Measurements from ENCODE around the gene CHCHD5.
A peak's percentile ranks its signal among the peaks of the same experiment; 100 is the strongest.
"Not testable (repeated sequence)": the region's sequence is repeated elsewhere in the genome, so short reads cannot be mapped to it uniquely, and the experiment has no call there.

The CHCHD5 gene

GRCh38 chr2:112588611-112589045 lies 4.2 kb downstream of the CHCHD5 start:
- DNase-seq = no peak

GRCh38 chr2:112591413-112591812 lies 7.0 kb downstream of the CHCHD5 start:
- no peak for DNase-seq

- DNase-seq = no peak
These were observed 9.3 kb downstream of the CHCHD5 start for GRCh38 chr2:112593736-112594135.

GRCh38 chr2:112597537-112598322 lies 13.3 kb downstream of the CHCHD5 start:
- no peak for DNase-seq

GRCh38 chr2:112600634-112601033 lies 16.2 kb downstream of the CHCHD5 start:
- no peak for DNase-seq

GRCh38 chr2:112601754-112602153 lies 17.3 kb downstream of the CHCHD5 start:
- DNase-seq = no peak

- DNase-seq = no peak
These were observed 18.5 kb downstream of the CHCHD5 start for GRCh38 chr2:112602917-112603316.

GRCh38 chr2:112603731-112604130 lies 19.3 kb downstream of the CHCHD5 start:
- no peak for DNase-seq

- no peak for DNase-seq
These were observed 20.5 kb downstream of the CHCHD5 start for GRCh38 chr2:112604952-112605351.

GRCh38 chr2:112605926-112606325 lies 21.5 kb downstream of the CHCHD5 start:
- no peak for DNase-seq

- no peak for DNase-seq
These were observed 22.1 kb downstream of the CHCHD5 start for GRCh38 chr2:112606547-112606946.

- DNase-seq = no peak
These were observed 23.4 kb downstream of the CHCHD5 start for GRCh38 chr2:112607680-112608438.

GRCh38 chr2:112609320-112609719 lies 24.9 kb downstream of the CHCHD5 start:
- not testable (repeated sequence) for DNase-seq

GRCh38 chr2:112612283-112612682 lies 27.9 kb downstream of the CHCHD5 start:
- not testable (repeated sequence) for DNase-seq

- DNase-seq = no peak
These were observed 29.9 kb downstream of the CHCHD5 start for GRCh38 chr2:112614201-112614840.

GRCh38 chr2:112615051-112615450 lies 30.6 kb downstream of the CHCHD5 start:
- no peak for DNase-seq

GRCh38 chr2:112615798-112616197 lies 31.4 kb downstream of the CHCHD5 start:
- not testable (repeated sequence) for DNase-seq

- DNase-seq = no peak
These were observed 34.0 kb downstream of the CHCHD5 start for GRCh38 chr2:112618383-112618782.

- no peak for DNase-seq
These were observed 37.5 kb downstream of the CHCHD5 start for GRCh38 chr2:112621790-112622527.

GRCh38 chr2:112622528-112622849 lies 38.1 kb downstream of the CHCHD5 start:
- no peak for DNase-seq

GRCh38 chr2:112623913-112624777 lies 39.7 kb downstream of the CHCHD5 start:
- peak; percentile 66 for DNase-seq

GRCh38 chr2:112625474-112626114 lies 41.2 kb downstream of the CHCHD5 start:
- DNase-seq = no peak
